GM08714 (cell line): Measurements from ENCODE around the gene LMNTD2.

ENCODE experiments used
- H3K4me3 ChIP-seq: fragments of 200-500 bp; sonication (Bioruptor generic); 2 replicates; pipeline ENCODE4 v1.5.1; 2014; ENCODE audit warnings: mild to moderate bottlenecking, low read length, inconsistent platforms
- ZNF274 ChIP-seq: IDR thresholded peaks from 2 replicates; pipeline ENCODE4 v1.6.1; 2012; ENCODE audit warnings: mild to moderate bottlenecking, low read depth, low read length

Gene LMNTD2

GRCh38 chr11:544817-545166, 15.7 kb downstream of the LMNTD2 start:
- no peak for TF ChIP-seq ZNF274
- no peak overlapping the region for H3K4me3 ChIP-seq

- no peak overlapping the region for H3K4me3 ChIP-seq
- TF ChIP-seq ZNF274, result no peak
These were observed 19.1 kb downstream of the LMNTD2 start for GRCh38 chr11:541433-541885.

GRCh38 chr11:540583-541432, 19.7 kb downstream of the LMNTD2 start:
- H3K4me3 ChIP-seq, result no peak overlapping the region
- no peak for TF ChIP-seq ZNF274

- no peak overlapping the region for H3K4me3 ChIP-seq
- no peak for TF ChIP-seq ZNF274
These were observed 20.5 kb downstream of the LMNTD2 start for GRCh38 chr11:539971-540481.

- H3K4me3 ChIP-seq, result no peak overlapping the region
- no peak for TF ChIP-seq ZNF274
These were observed 22.0 kb downstream of the LMNTD2 start for GRCh38 chr11:538431-539051.

- H3K4me3 ChIP-seq, result peak overlapping the region; percentile 34; the same call in 1 of the 2 replicates
These were observed 22.7 kb downstream of the LMNTD2 start for GRCh38 chr11:537622-538430.

GRCh38 chr11:536841-537621, 23.5 kb downstream of the LMNTD2 start, which contains the start of gene LRRC56:
TSS of gene LRRC56 (plus strand) at chr11:537527. CDS start at chr11:540685, 3,158 bp downstream.
- no peak for TF ChIP-seq ZNF274
- peak within 1 kb of the TSS; percentile 39; the same call in 1 of the 2 replicates for H3K4me3 ChIP-seq

More at GRCh38 chr11:537622-538430, 22.7 kb downstream of the LMNTD2 start:
- TF ChIP-seq ZNF274, result no peak

GRCh38 chr11:535519-536454, 24.8 kb downstream of the LMNTD2 start, which contains the start of gene HRAS:
TSS of gene HRAS (minus strand) at chr11:535576.
- peak within 1 kb of the TSS; percentile 86 for H3K4me3 ChIP-seq
- no peak for TF ChIP-seq ZNF274

- peak overlapping the region; percentile 86 for H3K4me3 ChIP-seq
- TF ChIP-seq ZNF274, result no peak
These were observed 25.4 kb downstream of the LMNTD2 start for GRCh38 chr11:535210-535518.

GRCh38 chr11:534396-535209, 25.9 kb downstream of the LMNTD2 start:
- no peak for TF ChIP-seq ZNF274
- H3K4me3 ChIP-seq, result peak overlapping the region; percentile 86

GRCh38 chr11:533586-534395, 26.7 kb downstream of the LMNTD2 start:
- no peak for TF ChIP-seq ZNF274
- peak overlapping the region; percentile 86; the same call in 1 of the 2 replicates for H3K4me3 ChIP-seq
